Rectal smooth muscle tissue (tissue), 1 donor: Measurements from ENCODE around the gene ATG16L1.

Experiments
- H3K27ac ChIP-seq: one replicate; pipeline ENCODE4 v1.7.0; 2013; ENCODE audit warnings: low read depth, low read length, inconsistent platforms
- H3K27me3 ChIP-seq: one replicate; pipeline ENCODE4 v1.7.0; 2013; ENCODE audit warnings: low read length; ENCODE audit not compliant: control insufficient read depth, insufficient read depth
- H3K36me3 ChIP-seq: one replicate; pipeline ENCODE4 v1.7.0; 2013; ENCODE audit warnings: low read length; ENCODE audit not compliant: control insufficient read depth, insufficient read depth
- H3K4me1 ChIP-seq: one replicate; pipeline ENCODE4 v1.7.0; 2013; ENCODE audit warnings: low read length; ENCODE audit not compliant: control insufficient read depth, insufficient read depth
- H3K4me3 ChIP-seq: one replicate; pipeline ENCODE4 v1.7.0; 2013; ENCODE audit warnings: low read length
- H3K9ac ChIP-seq: one replicate; pipeline ENCODE4 v1.7.0; 2013; ENCODE audit warnings: low read length

The ATG16L1 gene

DNA sequence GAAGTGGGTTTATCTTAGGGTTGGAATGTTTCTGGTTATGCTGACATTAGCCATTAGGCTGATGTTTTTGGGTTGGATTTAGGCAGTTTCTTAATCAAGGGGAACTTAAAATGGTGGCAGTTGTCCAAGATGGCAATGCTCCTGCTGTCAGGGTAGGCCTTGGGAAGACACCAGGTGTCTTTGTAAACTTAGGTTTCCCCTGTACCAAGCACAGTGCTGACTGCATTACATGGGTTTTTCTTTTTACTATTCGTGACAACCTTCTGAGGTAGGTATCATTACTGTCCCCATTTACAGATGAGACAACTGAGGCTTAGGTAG is 528 bp upstream of the ATG16L1 start:
- Histone ChIP-seq H3K4me1 (peaks cover 5% of the 10 kb centered on the region), H3K4me3 (peak overlapping the region; percentile 52), H3K27ac (peak overlapping the region; percentile 77), H3K27me3 (no peaks in the 10 kb centered on the region), H3K36me3 (no peaks in the 10 kb centered on the region), H3K9ac (peak overlapping the region; percentile 34)

DNA sequence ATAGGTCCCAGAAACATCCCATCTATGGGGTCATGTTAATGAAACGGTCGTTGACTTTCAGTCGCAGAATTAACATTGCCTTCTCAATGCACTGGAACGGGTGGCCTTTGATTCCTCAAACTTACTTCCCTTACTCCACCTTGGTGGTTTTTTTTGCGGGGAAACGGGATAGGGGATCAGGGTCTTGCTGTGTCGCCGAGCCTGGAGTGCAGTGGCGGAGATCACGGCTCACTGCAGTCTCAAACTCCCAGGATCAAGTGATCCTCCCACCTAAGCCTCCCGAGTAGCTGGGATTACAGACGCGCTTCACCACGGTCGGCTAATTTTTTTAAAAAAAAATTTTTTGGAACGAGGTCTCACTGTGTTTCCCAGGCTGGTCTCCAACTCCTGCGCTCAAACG is 754 bp downstream of the ATG16L1 start:
- Histone ChIP-seq H3K9ac (no peak overlapping the region), H3K4me1 (peaks cover 5% of the 10 kb centered on the region), H3K36me3 (no peaks in the 10 kb centered on the region), H3K4me3 (peak overlapping the region; percentile 95), H3K27me3 (no peaks in the 10 kb centered on the region), H3K27ac (peak overlapping the region; percentile 81)

DNA sequence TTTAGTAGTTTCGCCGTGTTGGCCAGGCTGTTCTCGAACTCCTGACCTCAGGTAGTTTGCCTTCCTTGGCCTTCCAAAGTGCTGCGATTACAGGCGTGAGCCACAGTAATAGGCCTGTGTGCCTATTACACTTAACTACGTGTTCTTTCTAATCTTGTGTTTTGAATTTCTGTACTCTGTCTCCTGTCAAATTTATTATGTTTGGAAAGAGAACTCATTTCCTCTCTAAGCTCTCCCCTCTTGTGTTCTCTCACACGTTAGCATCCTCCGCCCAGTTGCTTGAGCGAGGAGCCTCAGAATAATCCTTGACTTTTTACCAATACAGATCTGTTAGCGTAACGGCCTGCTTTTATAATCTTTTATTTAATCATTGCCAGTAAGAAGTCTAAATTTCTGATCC is 3.7 kb downstream of the ATG16L1 start:
- Histone ChIP-seq H3K27me3 (no peaks in the 10 kb centered on the region), H3K9ac (no peak overlapping the region), H3K27ac (peak overlapping the region; percentile 67), H3K4me3 (no peak overlapping the region), H3K36me3 (peaks cover 8% of the 10 kb centered on the region), H3K4me1 (peaks cover 5% of the 10 kb centered on the region)

DNA sequence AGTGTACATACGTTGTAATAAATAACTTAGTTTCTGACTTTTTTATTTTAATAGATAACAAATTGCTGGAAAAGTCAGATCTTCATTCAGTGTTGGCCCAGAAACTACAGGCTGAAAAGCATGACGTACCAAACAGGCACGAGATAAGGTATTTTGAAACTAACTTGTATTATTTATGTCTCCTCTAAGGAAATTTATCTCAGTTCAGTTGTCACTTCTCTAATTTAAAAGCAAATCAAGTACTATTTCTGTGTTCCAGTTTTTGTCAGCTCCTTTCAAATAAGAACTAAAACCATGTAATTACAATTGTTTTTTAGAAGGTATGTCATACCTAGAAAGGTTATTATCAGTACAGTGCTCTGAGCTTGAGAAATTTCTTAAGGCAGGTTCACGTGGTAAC is 4.6 kb downstream of the ATG16L1 start:
- H3K4me3 ChIP-seq, result no peak overlapping the region
- H3K9ac ChIP-seq, result no peak overlapping the region
- H3K27me3 ChIP-seq, result no peaks in the 10 kb centered on the region
- H3K4me1 ChIP-seq, result peaks cover 5% of the 10 kb centered on the region
- peak overlapping the region; percentile 34 for H3K27ac ChIP-seq
- H3K36me3 ChIP-seq, result peaks cover 8% of the 10 kb centered on the region

DNA sequence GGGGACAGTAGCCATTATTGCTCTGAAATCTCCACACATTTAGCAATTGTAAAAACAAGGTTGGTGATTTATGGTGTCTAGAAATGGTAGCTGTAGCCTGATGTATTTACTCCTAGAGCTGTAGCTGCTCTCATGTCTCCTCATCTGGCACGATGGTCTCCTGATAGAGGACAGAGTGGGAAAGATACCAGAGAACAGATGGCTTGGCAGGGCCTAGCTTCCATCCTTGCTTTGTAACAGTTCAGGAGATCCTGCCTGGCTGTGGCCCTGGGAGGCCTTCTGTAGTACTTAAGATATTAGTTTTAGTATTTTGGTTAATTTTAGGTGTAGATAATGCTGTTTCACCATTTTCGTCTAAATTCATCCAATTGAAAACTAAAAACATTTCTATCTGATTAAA is 6.7 kb downstream of the ATG16L1 start:
- H3K27ac ChIP-seq, result no peak overlapping the region
- H3K9ac ChIP-seq, result no peak overlapping the region
- H3K27me3 ChIP-seq, result no peaks in the 10 kb centered on the region
- no peak overlapping the region for H3K4me3 ChIP-seq
- H3K4me1 ChIP-seq, result peaks cover 2% of the 10 kb centered on the region
- H3K36me3 ChIP-seq, result peaks cover 22% of the 10 kb centered on the region

DNA sequence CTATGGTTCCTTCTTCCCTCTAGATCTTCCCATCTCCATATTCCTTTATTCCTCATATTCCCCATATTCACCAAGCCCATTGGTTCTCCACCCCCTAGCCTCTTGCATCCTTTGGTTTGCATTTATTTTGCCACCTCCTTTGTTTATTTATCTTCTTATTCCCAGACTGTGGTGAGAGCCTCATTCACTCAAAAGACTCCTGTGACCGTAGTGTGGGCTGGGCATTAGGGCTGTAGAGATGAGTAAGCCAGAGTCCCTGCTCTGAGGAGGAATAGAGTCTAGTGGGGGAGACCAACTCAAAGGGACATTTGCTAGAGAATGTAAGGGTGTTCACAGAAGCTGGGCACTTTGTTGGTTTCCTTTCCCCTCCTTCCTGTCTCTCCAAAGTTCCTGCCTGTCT is 8.3 kb downstream of the ATG16L1 start:
- H3K4me3 ChIP-seq, result no peak overlapping the region
- H3K9ac ChIP-seq, result no peak overlapping the region
- H3K4me1 ChIP-seq, result no peaks in the 10 kb centered on the region
- H3K27ac ChIP-seq, result no peak overlapping the region
- no peaks in the 10 kb centered on the region for H3K27me3 ChIP-seq
- H3K36me3 ChIP-seq, result peaks cover 35% of the 10 kb centered on the region

DNA sequence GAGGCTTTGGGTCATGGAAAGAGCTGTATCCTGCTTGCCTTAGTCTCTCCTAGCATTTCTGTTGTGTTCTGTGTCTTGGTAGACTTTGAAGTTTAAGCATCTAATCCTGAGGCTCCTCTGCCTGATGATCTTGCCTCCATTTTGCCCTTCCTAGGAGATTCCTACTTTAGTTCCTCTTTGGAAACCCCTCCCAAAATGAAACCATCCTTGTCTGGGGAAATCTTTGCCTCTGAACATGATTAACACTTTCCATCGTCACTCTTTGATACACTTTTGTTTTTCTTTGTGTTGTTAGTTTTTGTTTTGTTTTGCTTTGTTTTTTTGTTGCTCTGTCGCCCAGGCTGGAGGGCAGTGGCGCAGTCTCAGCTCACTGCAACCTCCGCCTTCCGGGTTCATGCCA is 9.2 kb downstream of the ATG16L1 start:
- Histone ChIP-seq H3K36me3 (peaks cover 40% of the 10 kb centered on the region), H3K4me1 (no peaks in the 10 kb centered on the region), H3K27ac (no peak overlapping the region), H3K4me3 (no peak overlapping the region), H3K27me3 (no peaks in the 10 kb centered on the region), H3K9ac (no peak overlapping the region)

DNA sequence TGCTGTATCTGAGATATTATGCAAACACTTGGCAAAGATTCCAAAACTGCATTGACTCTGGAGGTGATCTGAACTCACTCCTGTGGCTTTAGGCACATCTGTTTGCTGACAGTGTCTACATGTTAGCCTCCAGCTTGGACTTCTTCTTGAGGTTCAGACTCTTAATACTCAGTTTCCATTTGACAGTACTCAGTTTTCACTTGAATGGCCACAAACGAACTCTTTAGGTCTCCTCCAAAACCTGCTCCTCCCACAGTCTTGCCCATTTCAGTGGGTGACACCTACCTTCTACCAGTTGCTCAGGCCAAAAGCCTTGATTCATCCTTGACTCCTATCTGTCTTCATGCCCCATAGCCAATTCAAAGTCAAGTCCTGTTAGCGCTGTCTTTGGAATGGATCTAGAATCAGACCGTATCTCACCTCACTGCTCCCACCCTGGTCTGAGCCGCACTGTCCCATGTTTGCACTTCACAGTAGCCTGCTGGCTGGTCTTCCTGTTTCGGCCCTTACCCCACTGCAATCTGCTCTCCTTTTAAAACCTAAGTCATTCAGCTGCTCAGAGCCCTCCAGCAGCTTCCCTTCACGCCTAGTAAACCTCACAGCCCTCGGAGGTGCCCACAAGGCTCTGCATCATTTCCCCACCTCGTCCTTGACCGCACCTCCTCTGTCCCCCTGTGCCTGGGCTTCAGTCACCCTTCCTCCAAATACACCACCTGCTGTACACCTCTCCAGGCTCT is 10.5 kb downstream of the ATG16L1 start:
- H3K9ac ChIP-seq, result no peak overlapping the region
- H3K4me3 ChIP-seq, result no peak overlapping the region
- no peak overlapping the region for H3K27ac ChIP-seq
- H3K36me3 ChIP-seq, result peaks cover 42% of the 10 kb centered on the region
- H3K4me1 ChIP-seq, result no peaks in the 10 kb centered on the region
- H3K27me3 ChIP-seq, result no peaks in the 10 kb centered on the region

DNA sequence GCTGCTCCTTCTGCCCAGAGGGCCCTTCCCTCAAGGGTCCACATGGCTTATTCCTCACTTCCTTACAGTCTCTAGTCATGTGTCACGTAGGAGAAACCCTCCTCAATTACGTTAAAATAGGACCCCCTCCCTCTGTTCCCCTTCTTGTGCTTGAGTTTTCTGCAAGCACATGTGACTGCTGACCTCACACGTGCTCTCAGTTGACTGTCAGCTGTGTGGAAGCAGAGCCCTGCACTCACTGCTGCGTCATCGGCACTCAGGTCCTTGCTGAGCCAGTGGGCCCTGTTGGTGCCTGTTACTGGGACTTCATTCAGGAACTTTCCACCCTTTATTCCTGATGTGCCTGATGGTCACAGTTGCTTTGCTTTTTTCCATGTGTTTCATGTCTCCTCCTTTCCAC is 11.1 kb downstream of the ATG16L1 start:
- Histone ChIP-seq H3K36me3 (peaks cover 43% of the 10 kb centered on the region), H3K9ac (no peak overlapping the region), H3K27me3 (no peaks in the 10 kb centered on the region), H3K4me3 (no peak overlapping the region), H3K27ac (no peak overlapping the region), H3K4me1 (no peaks in the 10 kb centered on the region)

DNA sequence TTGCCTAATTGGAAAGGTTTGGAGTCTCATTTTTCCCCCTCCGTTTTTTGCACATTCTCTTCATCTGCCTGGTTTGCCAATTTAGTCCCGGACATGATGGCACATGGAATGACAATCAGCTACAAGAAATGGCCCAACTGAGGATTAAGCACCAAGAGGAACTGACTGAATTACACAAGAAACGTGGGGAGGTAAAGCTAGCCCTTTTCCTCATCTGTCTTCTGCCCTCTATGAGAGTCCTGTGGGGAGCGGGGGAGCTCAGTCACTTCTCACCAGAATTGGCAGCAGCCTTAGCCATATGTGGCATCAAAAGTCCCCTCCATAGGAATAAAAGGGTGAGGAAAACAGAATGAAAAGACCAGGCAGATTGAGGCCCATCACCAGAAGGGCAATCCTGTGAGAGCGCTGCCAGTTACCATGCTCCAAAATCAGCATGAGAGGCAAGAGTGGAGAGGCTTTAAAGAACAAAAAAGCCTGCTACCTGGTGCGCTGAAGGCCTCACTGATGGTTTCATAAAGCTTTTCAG is 11.6 kb downstream of the ATG16L1 start:
- H3K27me3 ChIP-seq, result no peaks in the 10 kb centered on the region
- H3K36me3 ChIP-seq, result peaks cover 45% of the 10 kb centered on the region
- no peak overlapping the region for H3K27ac ChIP-seq
- no peaks in the 10 kb centered on the region for H3K4me1 ChIP-seq
- no peak overlapping the region for H3K4me3 ChIP-seq
- no peak overlapping the region for H3K9ac ChIP-seq

DNA sequence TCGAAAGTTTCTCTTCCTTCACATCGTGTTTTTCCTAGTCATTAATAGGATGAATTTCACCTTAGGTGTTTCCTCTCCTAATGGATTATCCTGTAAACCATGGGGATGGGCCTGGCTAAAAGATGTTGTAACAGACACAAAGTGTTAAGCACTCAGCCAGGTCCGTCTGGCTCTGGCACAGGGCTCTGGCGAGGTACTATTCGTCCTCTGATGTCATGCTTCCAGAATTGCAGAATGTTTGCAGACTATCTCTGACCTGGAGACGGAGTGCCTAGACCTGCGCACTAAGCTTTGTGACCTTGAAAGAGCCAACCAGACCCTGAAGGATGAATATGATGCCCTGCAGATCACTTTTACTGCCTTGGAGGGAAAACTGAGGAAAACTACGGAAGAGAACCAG is 13.2 kb downstream of the ATG16L1 start:
- Histone ChIP-seq H3K9ac (no peak overlapping the region), H3K36me3 (peaks cover 41% of the 10 kb centered on the region), H3K4me3 (no peak overlapping the region), H3K4me1 (no peaks in the 10 kb centered on the region), H3K27ac (no peak overlapping the region), H3K27me3 (no peaks in the 10 kb centered on the region)

DNA sequence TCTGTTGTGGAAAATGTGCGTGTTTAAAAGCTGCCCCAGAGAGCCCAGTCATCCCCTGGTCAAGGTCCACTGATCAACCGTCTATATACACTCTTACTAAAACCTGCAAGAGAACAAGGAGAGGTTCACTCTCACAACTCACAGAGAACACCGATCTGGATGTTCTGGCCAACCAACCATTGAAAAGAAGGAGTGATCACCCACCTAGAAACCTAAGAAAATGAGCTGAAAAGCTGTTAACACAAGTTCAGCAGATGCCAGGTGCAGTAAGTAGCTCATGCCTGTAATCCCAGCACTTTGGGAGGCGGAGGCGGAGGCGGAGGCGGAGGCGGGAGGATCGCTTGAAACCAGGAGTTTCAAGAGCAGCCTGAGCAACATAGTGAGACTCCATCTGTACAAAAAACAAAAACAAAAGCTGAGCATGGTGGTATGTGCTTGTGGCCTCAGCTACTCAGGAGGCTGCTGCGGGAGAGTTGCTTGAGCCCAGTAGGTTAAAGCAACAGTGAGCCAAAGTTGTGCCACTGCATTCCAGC is 14.5 kb downstream of the ATG16L1 start:
- Histone ChIP-seq H3K4me3 (no peak overlapping the region), H3K36me3 (peaks cover 44% of the 10 kb centered on the region), H3K4me1 (no peaks in the 10 kb centered on the region), H3K27me3 (no peaks in the 10 kb centered on the region), H3K27ac (no peak overlapping the region), H3K9ac (no peak overlapping the region)

DNA sequence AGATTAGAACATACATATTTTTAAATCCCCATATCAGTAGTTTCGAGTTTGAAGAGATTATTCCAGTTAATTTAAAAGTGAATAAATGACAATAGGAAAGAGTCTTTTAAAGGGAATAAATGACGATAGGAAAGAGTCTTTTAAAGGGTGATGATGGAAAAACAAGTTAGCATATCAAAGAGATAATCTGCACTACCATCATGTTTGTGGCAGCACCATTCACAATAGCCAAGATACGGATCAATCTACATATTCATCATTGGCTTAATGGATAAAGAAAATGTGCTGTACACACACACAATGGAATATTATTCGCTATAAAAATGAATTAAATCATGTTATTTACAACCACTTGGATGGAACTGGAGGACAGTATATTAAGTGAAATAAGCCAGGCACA is 15.0 kb downstream of the ATG16L1 start:
- Histone ChIP-seq H3K9ac (no peak overlapping the region), H3K4me1 (no peaks in the 10 kb centered on the region), H3K27me3 (no peaks in the 10 kb centered on the region), H3K4me3 (no peak overlapping the region), H3K36me3 (peaks cover 44% of the 10 kb centered on the region), H3K27ac (no peak overlapping the region)
